Parathyroid adenoma (tissue), 2 donors: ENCODE results near the gene SEC62.
"Not testable (repeated sequence)": the region's sequence is repeated elsewhere in the genome, so short reads cannot be mapped to it uniquely, and the experiment has no call there.

Experiments
- H2AFZ ChIP-seq: fragments of 300-600 bp; sonication (generic); one replicate; pipeline ENCODE4 v1.7.0; 2017; ENCODE audit warnings: antibody characterized with exemption, mild to moderate bottlenecking
- H3K27ac ChIP-seq: fragments of 300-600 bp; sonication (generic); one replicate; pipeline ENCODE4 v1.7.0; 2017
- H3K27me3 ChIP-seq: fragments of 300-600 bp; sonication (generic); one replicate; pipeline ENCODE4 v1.7.0; 2017; ENCODE audit warnings: low read length; ENCODE audit not compliant: control insufficient read depth, insufficient read depth
- H3K36me3 ChIP-seq: fragments of 300-600 bp; sonication (generic); one replicate; pipeline ENCODE4 v1.7.0; 2017; ENCODE audit warnings: low read length; ENCODE audit not compliant: control insufficient read depth, insufficient read depth
- H3K4me1 ChIP-seq: fragments of 300-600 bp; sonication (generic); one replicate; pipeline ENCODE4 v1.7.0; 2017; ENCODE audit warnings: control low read depth
- H3K4me2 ChIP-seq: fragments of 300-600 bp; sonication (generic); one replicate; pipeline ENCODE4 v1.7.0; 2017; ENCODE audit warnings: low read length
- H3K4me3 ChIP-seq: fragments of 300-600 bp; sonication (generic); one replicate; pipeline ENCODE4 v1.7.0; 2017; ENCODE audit warnings: low read depth, low read length
- H3K79me2 ChIP-seq: fragments of 300-600 bp; sonication (generic); one replicate; pipeline ENCODE4 v1.7.0; 2017; ENCODE audit warnings: control low read depth
- H3K9ac ChIP-seq: fragments of 300-600 bp; sonication (generic); one replicate; pipeline ENCODE4 v1.7.0; 2017; ENCODE audit warnings: mild to moderate bottlenecking
- H3K9me3 ChIP-seq: fragments of 300-600 bp; sonication (generic); one replicate; pipeline ENCODE4 v1.7.0; 2017; ENCODE audit warnings: low read length; ENCODE audit not compliant: control insufficient read depth
- CTCF ChIP-seq: fragments of 300-600 bp; sonication (generic); IDR thresholded peaks from one replicate; pipeline ENCODE4 v1.7.0; 2017; ENCODE audit warnings: antibody characterized with exemption, mild to moderate bottlenecking
- donor health status: primary hyperparathyroidism.

Gene SEC62

GRCh38 chr3:170016057-170016456 lies 49.5 kb downstream of the SEC62 start:
- H3K4me3 ChIP-seq, result no peak overlapping the region
- no peak overlapping the region for H3K27ac ChIP-seq
- no peaks in the 10 kb centered on the region for H3K36me3 ChIP-seq
- H3K4me2 ChIP-seq, result no peak overlapping the region
- no peak overlapping the region for H2AFZ ChIP-seq
- no peaks in the 10 kb centered on the region for H3K4me1 ChIP-seq
- no peaks in the 10 kb centered on the region for H3K9me3 ChIP-seq
- H3K9ac ChIP-seq, result no peak overlapping the region
- no peaks in the 10 kb centered on the region for H3K79me2 ChIP-seq
- TF ChIP-seq CTCF, result no peak
- no peaks in the 10 kb centered on the region for H3K27me3 ChIP-seq

- H3K27ac ChIP-seq, H2AFZ ChIP-seq, H3K9ac ChIP-seq, H3K79me2 ChIP-seq, H3K4me3 ChIP-seq, H3K36me3 ChIP-seq, H3K9me3 ChIP-seq, H3K4me1 ChIP-seq, H3K27me3 ChIP-seq, H3K4me2 ChIP-seq: not testable (repeated sequence)
These were observed 52.7 kb downstream of the SEC62 start for GRCh38 chr3:170019306-170019705.

GRCh38 chr3:170021083-170021482 lies 54.5 kb downstream of the SEC62 start:
- Histone ChIP-seq H3K4me2 (no peak overlapping the region), H3K9ac (no peak overlapping the region), H3K79me2 (no peaks in the 10 kb centered on the region), H3K27me3 (no peaks in the 10 kb centered on the region), H3K9me3 (no peaks in the 10 kb centered on the region), H3K4me3 (no peak overlapping the region), H3K4me1 (no peaks in the 10 kb centered on the region), H2AFZ (no peak overlapping the region), H3K36me3 (no peaks in the 10 kb centered on the region), H3K27ac (no peak overlapping the region)
- TF ChIP-seq CTCF, result no peak

- Histone ChIP-seq H3K79me2 (no peaks in the 10 kb centered on the region), H3K4me2 (no peak overlapping the region), H3K9ac (no peak overlapping the region), H3K4me1 (no peaks in the 10 kb centered on the region), H3K27me3 (no peaks in the 10 kb centered on the region), H3K27ac (no peak overlapping the region), H3K36me3 (no peaks in the 10 kb centered on the region), H3K4me3 (no peak overlapping the region), H2AFZ (no peak overlapping the region), H3K9me3 (no peaks in the 10 kb centered on the region)
- TF ChIP-seq CTCF, result no peak
These were observed 55.7 kb downstream of the SEC62 start for GRCh38 chr3:170022336-170022735.

GRCh38 chr3:170023165-170023564 lies 56.6 kb downstream of the SEC62 start:
- no peaks in the 10 kb centered on the region for H3K4me1 ChIP-seq
- no peak overlapping the region for H3K27ac ChIP-seq
- no peak overlapping the region for H2AFZ ChIP-seq
- no peak overlapping the region for H3K4me2 ChIP-seq
- H3K9ac ChIP-seq, result no peak overlapping the region
- H3K36me3 ChIP-seq, result no peaks in the 10 kb centered on the region
- no peak overlapping the region for H3K4me3 ChIP-seq
- H3K27me3 ChIP-seq, result no peaks in the 10 kb centered on the region
- no peaks in the 10 kb centered on the region for H3K79me2 ChIP-seq
- TF ChIP-seq CTCF, result no peak
- H3K9me3 ChIP-seq, result no peaks in the 10 kb centered on the region
